Measurements from ENCODE around the gene MRFAP1.
"Not testable (repeated sequence)": the region's sequence is repeated elsewhere in the genome, so short reads cannot be mapped to it uniquely, and the experiment has no call there.

The MRFAP1 gene

GRCh38 chr4:6663596-6664393 is 23.3 kb downstream of the MRFAP1 start:
- DNase-seq (ENCODE audit: low read depth, low spot score): no peak

GRCh38 chr4:6665320-6665654 is 24.8 kb downstream of the MRFAP1 start:
- no peak for DNase-seq (ENCODE audit: low read depth, low spot score)

- DNase-seq (ENCODE audit: low read depth, low spot score): peak; percentile 89
Observed at GRCh38 chr4:6668391-6668790, 27.9 kb downstream of the MRFAP1 start.

GRCh38 chr4:6671648-6672047 is 31.2 kb downstream of the MRFAP1 start:
- no peak for DNase-seq (ENCODE audit: low read depth, low spot score)

GRCh38 chr4:6672131-6672530 is 31.6 kb downstream of the MRFAP1 start:
- no peak for DNase-seq (ENCODE audit: low read depth, low spot score)

GRCh38 chr4:6672541-6673190 is 32.2 kb downstream of the MRFAP1 start:
- not testable (repeated sequence) for DNase-seq (ENCODE audit: low read depth, low spot score)

GRCh38 chr4:6673191-6673659 is 32.7 kb downstream of the MRFAP1 start:
- DNase-seq (ENCODE audit: low read depth, low spot score): not testable (repeated sequence)

- peak; percentile 97 for DNase-seq (ENCODE audit: low read depth, low spot score)
Observed at GRCh38 chr4:6673660-6674499, 33.4 kb downstream of the MRFAP1 start.

- DNase-seq (ENCODE audit: low read depth, low spot score): peak; percentile 53
Observed at GRCh38 chr4:6674500-6675149, 34.1 kb downstream of the MRFAP1 start.

GRCh38 chr4:6676722-6677558 is 36.5 kb downstream of the MRFAP1 start:
- no peak for DNase-seq (ENCODE audit: low read depth, low spot score)

- no peak for DNase-seq (ENCODE audit: low read depth, low spot score)
Observed at GRCh38 chr4:6680372-6681034, 40.0 kb downstream of the MRFAP1 start.

GRCh38 chr4:6681191-6681590 is 40.7 kb downstream of the MRFAP1 start:
- no peak for DNase-seq (ENCODE audit: low read depth, low spot score)

GRCh38 chr4:6682862-6683590 is 42.5 kb downstream of the MRFAP1 start:
- DNase-seq (ENCODE audit: low read depth, low spot score): no peak

- DNase-seq (ENCODE audit: low read depth, low spot score): no peak
Observed at GRCh38 chr4:6684656-6685055, 44.2 kb downstream of the MRFAP1 start.

GRCh38 chr4:6686104-6686787 is 45.8 kb downstream of the MRFAP1 start:
- DNase-seq (ENCODE audit: low read depth, low spot score): no peak

- DNase-seq (ENCODE audit: low read depth, low spot score): no peak
Observed at GRCh38 chr4:6687947-6688878, 47.7 kb downstream of the MRFAP1 start.

GRCh38 chr4:6688879-6689505 is 48.5 kb downstream of the MRFAP1 start:
- DNase-seq (ENCODE audit: low read depth, low spot score): peak; percentile 97
